ENCODE results near the gene TDRD12. TPM values are rescaled to one million over a fixed set of nuclear protein-coding genes. Genes with fewer than 3 reads are reported as not detected.
"Not testable (repeated sequence)": the region's sequence is repeated elsewhere in the genome, so short reads cannot be mapped to it uniquely, and the experiment has no call there.

TDRD12 gene
- total and polyA plus RNA-seq, 2 of the 13 experiments (the other 11 are each of a cell fraction or from before 2014, with no cell fraction given), result 0.03 to 0.40 TPM

DNA sequence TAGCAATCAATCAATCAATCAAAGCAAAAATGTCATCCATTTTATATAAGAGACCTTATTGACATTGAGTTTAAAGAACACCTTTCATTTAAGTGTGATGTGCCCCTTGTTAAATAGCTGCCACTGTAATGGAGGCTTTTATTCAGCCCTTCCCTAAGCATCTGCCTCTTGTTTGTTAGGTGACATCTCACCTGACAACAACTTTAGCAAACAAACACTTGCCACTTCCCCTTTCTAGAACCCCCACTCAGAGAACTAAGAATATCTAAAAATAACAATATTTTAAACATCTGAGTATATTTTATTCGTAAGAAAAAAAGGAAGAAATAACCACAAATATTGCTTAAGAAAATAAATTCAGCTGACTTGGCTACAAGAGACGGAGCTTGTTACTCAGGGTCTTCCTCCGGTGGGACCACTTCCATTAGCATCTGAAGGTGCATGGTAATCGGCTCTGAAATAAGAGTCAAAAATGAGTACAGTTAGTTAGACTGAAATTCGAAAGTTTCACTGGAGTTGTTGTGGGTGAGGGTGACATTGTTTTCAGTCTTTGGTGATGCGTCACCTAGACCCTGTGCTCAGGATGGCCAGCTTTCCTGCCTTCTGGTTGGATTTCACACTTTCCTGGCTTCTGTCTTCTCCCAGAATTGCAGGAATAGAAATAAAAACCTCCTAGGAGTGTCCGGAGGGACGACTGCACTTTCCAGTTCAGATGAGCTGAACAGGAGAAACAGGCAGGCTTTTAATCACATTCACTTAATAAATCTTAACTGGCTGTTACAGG is 110.9 kb downstream of the TDRD12 start (continued):
- TF ChIP-seq, protein P1, sequence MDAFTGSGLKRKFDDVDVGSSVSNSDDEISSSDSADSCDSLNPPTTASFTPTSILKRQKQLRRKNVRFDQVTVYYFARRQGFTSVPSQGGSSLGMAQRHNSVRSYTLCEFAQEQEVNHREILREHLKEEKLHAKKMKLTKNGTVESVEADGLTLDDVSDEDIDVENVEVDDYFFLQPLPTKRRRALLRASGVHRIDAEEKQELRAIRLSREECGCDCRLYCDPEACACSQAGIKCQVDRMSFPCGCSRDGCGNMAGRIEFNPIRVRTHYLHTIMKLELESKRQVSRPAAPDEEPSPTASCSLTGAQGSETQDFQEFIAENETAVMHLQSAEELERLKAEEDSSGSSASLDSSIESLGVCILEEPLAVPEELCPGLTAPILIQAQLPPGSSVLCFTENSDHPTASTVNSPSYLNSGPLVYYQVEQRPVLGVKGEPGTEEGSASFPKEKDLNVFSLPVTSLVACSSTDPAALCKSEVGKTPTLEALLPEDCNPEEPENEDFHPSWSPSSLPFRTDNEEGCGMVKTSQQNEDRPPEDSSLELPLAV (CRISPR knock-in tag; conservative IDR thresholded peaks at IDR 0.05; ENCODE audit: low read depth), result no peak
- TF ChIP-seq ZNF12 (CRISPR knock-in tag; IDR thresholded peaks at IDR 0.05), result no peak
- TF ChIP-seq, protein P2, sequence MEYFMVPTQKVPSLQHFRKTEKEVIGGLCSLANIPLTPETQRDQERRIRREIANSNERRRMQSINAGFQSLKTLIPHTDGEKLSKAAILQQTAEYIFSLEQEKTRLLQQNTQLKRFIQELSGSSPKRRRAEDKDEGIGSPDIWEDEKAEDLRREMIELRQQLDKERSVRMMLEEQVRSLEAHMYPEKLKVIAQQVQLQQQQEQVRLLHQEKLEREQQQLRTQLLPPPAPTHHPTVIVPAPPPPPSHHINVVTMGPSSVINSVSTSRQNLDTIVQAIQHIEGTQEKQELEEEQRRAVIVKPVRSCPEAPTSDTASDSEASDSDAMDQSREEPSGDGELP (IDR thresholded peaks at IDR 0.05; ENCODE audit: borderline replicate concordance, low read depth), result no peak
- TF ChIP-seq, protein P3, sequence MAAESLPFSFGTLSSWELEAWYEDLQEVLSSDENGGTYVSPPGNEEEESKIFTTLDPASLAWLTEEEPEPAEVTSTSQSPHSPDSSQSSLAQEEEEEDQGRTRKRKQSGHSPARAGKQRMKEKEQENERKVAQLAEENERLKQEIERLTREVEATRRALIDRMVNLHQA (CRISPR knock-in tag; IDR thresholded peaks at IDR 0.05), result no peak

DNA sequence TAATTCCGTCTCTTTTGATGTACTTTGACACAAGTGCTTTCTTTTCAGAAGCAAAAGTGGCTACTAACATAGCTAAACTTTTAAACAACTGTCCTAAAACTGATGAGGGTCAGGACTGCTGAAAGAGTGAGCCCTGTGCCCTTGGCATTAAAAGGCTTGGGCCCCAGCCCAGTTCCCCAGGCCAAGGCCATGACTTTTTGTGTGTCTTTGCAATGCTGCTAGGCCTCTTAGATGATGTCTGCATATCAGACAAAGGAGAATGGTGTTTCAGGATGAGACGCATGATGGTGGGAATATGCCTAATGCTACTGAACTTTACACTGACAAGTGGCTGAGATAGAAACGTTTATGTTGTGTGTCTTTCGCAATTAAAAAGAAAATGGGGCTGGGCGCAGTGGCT is 112.0 kb downstream of the TDRD12 start:
- intact Hi-C loops (cut with micrococcal nuclease; ENCODE audit: unreplicated experiment), result no loop called here

DNA sequence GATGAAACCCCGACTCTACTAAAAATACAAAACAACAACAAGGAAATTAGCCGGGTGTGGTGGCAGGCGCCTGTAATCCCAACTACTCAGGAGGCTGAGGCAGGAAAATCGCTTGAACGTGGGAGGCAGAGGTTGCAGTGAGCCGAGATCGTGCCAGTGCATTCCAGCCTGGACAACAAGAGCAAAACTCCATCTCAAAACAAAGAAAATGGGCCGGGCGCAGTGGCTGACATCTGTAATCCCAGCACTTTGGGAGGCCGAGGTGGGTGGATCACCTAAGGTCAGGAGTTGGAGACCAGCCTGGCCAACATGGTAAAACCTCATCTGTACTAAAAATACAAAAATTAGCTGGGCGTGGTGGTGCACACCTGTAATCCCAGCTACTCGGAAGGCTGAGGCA is 112.5 kb downstream of the TDRD12 start:
- H3K79me2 ChIP-seq (ENCODE audit: insufficient read depth, low read length); DNase-seq (ENCODE audit: low spot score): not testable (repeated sequence)

More for the DNA sequence above, 112.0 kb downstream of the TDRD12 start:
- POLR2A ChIA-PET, result no interaction called here
- no peaks in the 10 kb centered on the region for H3K79me2 ChIP-seq (ENCODE audit: insufficient read depth, low read length)
- no peaks in the 10 kb centered on the region for H3K9me3 ChIP-seq (ENCODE audit: low read length)
- peaks cover 17% of the 10 kb centered on the region for H3K4me1 ChIP-seq (ENCODE audit: insufficient read depth, low read length)
- no peak overlapping the region for H3K9ac ChIP-seq (ENCODE audit: insufficient read depth, low read depth, low read length)
- no peak overlapping the region for H3K27ac ChIP-seq (ENCODE audit: extremely low read length, insufficient read depth, low read length)
- WGBS (ENCODE audit: low lambda C conversion rate), result 77% methylated on average over 5 of the region's 5 CpGs
- no peak for ATAC-seq
- H4K20me1 ChIP-seq (ENCODE audit: insufficient read depth, low read length), result no peaks in the 10 kb centered on the region
- TF ChIP-seq, protein P4, sequence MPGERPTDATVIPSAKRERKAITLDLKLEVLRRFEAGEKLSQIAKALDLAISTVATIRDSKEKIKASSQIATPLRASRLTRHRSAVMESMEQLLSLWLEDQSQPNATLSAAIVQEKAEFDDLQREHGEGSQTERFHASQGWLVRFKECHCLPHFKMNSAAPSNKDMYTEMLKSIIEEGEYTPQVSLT (CRISPR knock-in tag; IDR thresholded peaks at IDR 0.05; ENCODE audit: borderline replicate concordance, low read depth), result no peak
- TF ChIP-seq YEATS4 (CRISPR knock-in tag; IDR thresholded peaks at IDR 0.05; ENCODE audit: borderline replicate concordance) (no peak), HNF4A (CRISPR knock-in tag; IDR thresholded peaks at IDR 0.05) (0 out of 2 replicates have a peak, but pooled peaks have one; percentile 9), CREB1 (IDR thresholded peaks at IDR 0.05) (no peak), CREB1 (CRISPR knock-in tag; IDR thresholded peaks at IDR 0.05) (no peak), SUZ12 (IDR thresholded peaks at IDR 0.05; ENCODE audit: low read depth, low read length) (no peak), ZNF598 (CRISPR knock-in tag; IDR thresholded peaks at IDR 0.05; ENCODE audit: borderline replicate concordance) (no peak), CEBPB (IDR thresholded peaks at IDR 0.05; ENCODE audit: borderline replicate concordance, low read depth, low read length) (peak; percentile 57)
- TF ChIP-seq, protein P5, sequence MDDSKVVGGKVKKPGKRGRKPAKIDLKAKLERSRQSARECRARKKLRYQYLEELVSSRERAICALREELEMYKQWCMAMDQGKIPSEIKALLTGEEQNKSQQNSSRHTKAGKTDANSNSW (CRISPR knock-in tag; IDR thresholded peaks at IDR 0.05; ENCODE audit: borderline replicate concordance), result no peak
- no peak overlapping the region for H2AFZ ChIP-seq (ENCODE audit: low read length)
- no peak overlapping the region for H3K4me2 ChIP-seq (ENCODE audit: low read depth, low read length)
- FAIRE-seq, result no peak
- H3K4me3 ChIP-seq (replicated peaks in 1 of 3; ENCODE audit: insufficient read depth in 1 of 3, low read depth in 2 of 3, low read length in 3 of 3), result no peak overlapping the region
- CTCF ChIA-PET (ENCODE audit: low intra/inter-chr PET ratio, low total read pairs), result no interaction called here
- peaks cover 0 to 1% of the 10 kb centered on the region in 2 experiments; a peak in 1 of 5 replicates for H3K36me3 ChIP-seq (replicated peaks in 1 of 2; ENCODE audit: control insufficient read depth in 1 of 2, insufficient read depth in 2 of 2, low read length in 2 of 2)
- BruUV-seq (replicated peaks), result no TSS peak
- in situ Hi-C loops (cut with HindIII; ENCODE audit: extremely low pct_ligation_motif_present, low pct_unique_long_range_greater_than_20kb), result no loop called here
- H3K27me3 ChIP-seq (ENCODE audit: control insufficient read depth in 1 of 2, insufficient read depth in 2 of 2, low read length in 2 of 2), result no peaks in the 10 kb centered on the region
- no peak for DNase-seq (ENCODE audit: low spot score)

More for the DNA sequence above, 112.5 kb downstream of the TDRD12 start:
- H3K9ac ChIP-seq (ENCODE audit: insufficient read depth, low read depth, low read length); intact Hi-C loops (cut with micrococcal nuclease; ENCODE audit: unreplicated experiment); H3K4me2 ChIP-seq (ENCODE audit: low read depth, low read length); FAIRE-seq; H3K9me3 ChIP-seq (ENCODE audit: low read length); H4K20me1 ChIP-seq (ENCODE audit: insufficient read depth, low read length); H3K4me3 ChIP-seq (replicated peaks in 1 of 3; ENCODE audit: insufficient read depth in 1 of 3, low read depth in 2 of 3, low read length in 3 of 3); BruUV-seq (replicated peaks); POLR2A ChIA-PET; in situ Hi-C loops (cut with HindIII; ENCODE audit: extremely low pct_ligation_motif_present, low pct_unique_long_range_greater_than_20kb); H3K27ac ChIP-seq (ENCODE audit: extremely low read length, insufficient read depth, low read length); ATAC-seq; H3K36me3 ChIP-seq (replicated peaks in 1 of 2; ENCODE audit: control insufficient read depth in 1 of 2, insufficient read depth in 2 of 2, low read length in 2 of 2); H3K27me3 ChIP-seq (ENCODE audit: control insufficient read depth in 1 of 2, insufficient read depth in 2 of 2, low read length in 2 of 2); CTCF ChIA-PET (ENCODE audit: low intra/inter-chr PET ratio, low total read pairs); H2AFZ ChIP-seq (ENCODE audit: low read length): not testable (repeated sequence)
- 95% methylated on average over 12 of the region's 12 CpGs for WGBS (ENCODE audit: low lambda C conversion rate)
- H3K4me1 ChIP-seq (ENCODE audit: insufficient read depth, low read length), result peaks cover 17% of the 10 kb centered on the region

Data from HepG2 (cell line).